Stimulated activated CD8-positive, alpha-beta memory T cell treated with anti-CD3 and anti-CD28 coated beads, Interleukin-7, amount 100 ng/mL, for 24 hours (primary cell): ENCODE data around the gene CALN1.
"Not testable (repeated sequence)": the region's sequence is repeated elsewhere in the genome, so short reads cannot be mapped to it uniquely, and the experiment has no call there.

Source experiments
- DNase-seq: peaks from one replicate; pipeline ENCODE4 v3.0.0-alpha.2; 2020; ENCODE audit warnings: low read depth

Gene CALN1

DNA sequence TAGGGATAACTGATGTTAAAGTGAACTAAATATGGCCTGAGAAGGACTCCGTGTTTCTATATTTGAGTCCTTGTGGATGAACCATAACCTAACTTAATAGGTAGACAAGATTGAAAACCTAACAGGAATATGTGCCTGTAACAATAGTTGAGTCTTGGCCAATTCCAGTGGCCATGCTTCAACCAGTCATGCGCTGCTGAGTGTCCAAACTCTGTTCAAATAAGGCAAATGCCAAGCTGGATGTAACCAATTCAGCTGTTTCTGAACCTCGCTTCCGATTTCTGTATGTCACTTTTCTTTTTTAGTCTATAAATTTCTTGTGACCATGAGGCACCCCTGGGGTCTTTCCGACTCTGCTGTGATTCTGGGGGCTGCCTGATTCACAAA is 672.0 kb downstream of the CALN1 start:
- DNase-seq, result no peak

DNA sequence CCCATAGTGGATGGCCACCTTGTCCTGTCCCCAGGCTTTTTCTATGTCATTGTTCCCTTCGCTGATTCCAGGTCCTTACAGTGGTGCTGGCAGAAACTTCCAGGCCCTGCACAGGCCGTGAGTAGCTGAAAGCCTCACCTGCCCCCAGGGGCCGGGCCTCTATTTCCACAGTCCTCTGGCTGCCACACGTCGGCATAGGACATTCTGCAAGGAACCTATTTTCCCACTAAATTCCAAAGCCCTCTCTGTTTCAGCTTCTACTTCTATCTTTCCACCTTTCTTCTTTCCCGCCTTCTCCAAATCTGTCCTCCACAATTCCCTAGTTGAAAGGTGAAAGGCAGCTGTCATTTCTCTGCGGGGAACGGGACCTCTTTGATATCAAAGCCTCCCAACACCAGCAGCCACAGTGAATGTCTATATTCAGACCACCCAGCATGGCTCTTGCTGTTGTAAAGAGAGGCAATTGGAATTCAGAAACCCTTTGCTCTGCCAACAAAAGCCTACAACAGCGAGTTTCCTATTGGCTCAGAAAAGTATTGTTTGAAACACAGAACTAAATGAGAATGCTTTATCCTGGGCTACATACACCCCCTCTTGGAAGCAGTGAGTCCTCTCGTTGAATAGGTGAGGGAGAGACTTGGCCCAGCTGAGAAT is 672.5 kb downstream of the CALN1 start:
- no peak for DNase-seq

DNA sequence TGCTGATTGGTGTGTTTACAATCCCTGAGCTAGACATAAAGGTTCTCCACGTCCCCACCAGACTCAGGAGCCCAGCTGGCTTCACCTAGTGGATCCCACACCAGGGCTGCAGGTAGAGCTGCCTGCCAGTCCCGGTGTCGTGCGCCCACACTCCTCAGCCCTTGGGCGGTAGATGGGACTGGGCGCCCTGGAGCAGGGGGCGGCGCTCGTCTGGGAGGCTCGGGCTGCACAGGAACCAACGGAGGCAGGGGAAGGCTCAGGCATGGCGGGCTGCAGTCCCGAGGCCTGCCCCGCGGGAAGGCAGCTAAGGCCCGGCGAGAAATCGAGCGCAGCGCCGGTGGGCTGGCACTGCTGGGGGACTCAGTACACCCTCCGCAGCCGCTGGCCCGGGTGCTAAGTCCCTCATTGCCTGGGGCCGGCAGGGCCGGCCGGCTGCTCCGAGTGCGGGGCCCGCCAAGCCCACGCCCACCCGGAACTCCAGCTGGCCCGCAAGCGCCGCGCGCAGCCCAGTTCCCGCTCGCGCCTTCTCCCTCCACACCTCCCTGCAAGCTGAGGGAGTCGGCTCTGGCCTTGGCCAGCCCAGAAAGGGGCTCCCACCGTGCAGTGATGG is 674.1 kb downstream of the CALN1 start:
- not testable (repeated sequence) for DNase-seq

DNA sequence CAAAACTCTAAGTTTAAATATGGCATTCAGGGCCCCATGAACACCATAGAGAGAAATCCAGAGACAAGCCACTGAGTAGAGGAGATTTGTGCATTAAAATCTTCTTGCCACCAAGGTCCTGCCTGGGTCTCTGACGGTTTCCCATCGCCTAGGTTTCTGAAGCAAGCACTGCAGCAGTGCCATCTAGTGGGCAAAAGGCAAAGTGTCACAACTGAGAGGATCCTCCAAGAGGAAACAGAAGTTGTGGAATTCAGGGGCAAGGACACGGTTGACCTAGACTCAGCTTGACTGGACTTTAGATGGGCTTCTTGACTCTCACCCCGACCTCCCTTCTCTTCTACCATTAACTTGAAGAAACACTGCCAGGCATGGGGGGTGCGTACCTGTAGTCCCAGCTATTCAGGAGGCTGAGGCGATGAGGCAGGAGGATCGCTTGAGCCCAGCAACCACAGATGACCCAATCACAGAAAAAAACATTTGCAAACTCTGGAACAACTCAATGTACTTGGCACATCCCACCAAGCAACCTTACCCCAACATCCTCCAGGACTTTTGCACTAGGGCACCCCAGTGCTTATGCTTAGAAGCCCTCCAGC is 676.1 kb downstream of the CALN1 start:
- peak; percentile 15 for DNase-seq

DNA sequence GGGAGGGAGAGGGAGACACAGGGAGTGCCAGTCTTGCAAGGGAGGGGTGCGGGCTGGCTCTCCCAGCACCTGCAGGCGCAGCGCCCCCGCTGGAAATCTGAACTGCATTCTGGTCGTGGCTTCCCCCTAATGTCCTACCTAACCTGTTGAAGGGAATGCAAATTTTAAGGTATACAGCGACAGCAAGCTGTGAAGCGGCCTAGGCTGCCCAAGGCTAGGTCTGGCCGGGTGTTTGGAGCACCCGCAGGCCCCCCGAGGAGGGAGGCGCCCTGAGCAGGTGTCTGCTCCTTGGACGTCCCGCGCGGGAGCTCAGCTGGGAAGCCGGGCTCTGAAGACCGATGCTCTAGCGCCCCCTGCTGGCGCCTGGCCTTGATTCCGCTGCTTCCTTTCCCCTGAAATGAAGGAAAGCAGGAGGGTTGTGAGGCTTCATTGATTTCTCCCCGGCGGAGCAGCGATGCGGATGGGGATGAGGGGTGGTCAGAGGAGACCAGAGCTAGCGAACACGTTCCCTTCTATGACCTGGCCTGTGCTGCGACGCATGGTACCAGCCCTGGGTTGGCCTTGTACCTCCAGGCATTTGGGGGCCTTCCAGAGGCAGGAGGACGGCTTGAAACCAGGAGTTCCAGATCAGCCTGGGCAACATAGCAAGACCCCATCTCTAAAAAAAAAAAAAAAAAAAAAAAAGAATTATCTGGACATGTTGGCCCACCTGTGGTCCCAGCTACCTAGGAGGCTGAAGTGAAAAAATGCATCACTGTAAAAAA is 678.8 kb downstream of the CALN1 start:
- peak; percentile 51 for DNase-seq

DNA sequence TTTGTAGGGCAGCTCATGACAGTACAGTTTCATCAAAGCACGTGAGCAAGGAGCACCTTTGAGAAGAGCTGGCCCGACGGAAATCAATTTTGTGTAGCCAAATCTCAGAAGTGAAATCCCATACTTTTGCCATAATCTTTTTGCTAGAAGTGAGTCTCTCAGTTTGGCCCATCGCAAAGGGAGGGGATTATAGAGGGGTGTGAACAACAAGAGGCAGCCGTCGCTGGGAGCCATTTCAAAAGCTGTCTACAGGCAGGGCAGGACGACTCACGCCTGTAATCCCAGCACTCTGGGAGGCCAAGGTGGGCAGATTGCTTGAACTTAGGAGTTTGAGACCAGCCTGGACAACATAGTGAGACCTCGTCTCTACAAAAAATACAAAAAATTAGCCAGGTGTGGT is 680.4 kb downstream of the CALN1 start:
- DNase-seq, result no peak
